KMS-11 (cell line): Measurements from ENCODE around the gene MMP10.

ENCODE experiments used
- H2AFZ ChIP-seq: fragments of 200-600 bp; sonication (generic); 2 replicates; pipeline ENCODE4 v1.6.1; 2016; ENCODE audit warnings: antibody characterized with exemption, mixed run types, low read depth
- H3K27ac ChIP-seq: fragments of 200-600 bp; sonication (generic); 2 replicates; pipeline ENCODE4 v1.6.1; 2016; ENCODE audit warnings: mild to moderate bottlenecking, mixed run types
- H3K27me3 ChIP-seq: fragments of 200-600 bp; sonication (generic); 2 replicates; pipeline ENCODE4 v1.6.1; 2017; ENCODE audit warnings: mild to moderate bottlenecking, low read depth, mixed run types, moderate library complexity; ENCODE audit not compliant: insufficient read depth
- H3K36me3 ChIP-seq: fragments of 200-600 bp; sonication (generic); 2 replicates; pipeline ENCODE4 v1.6.1; 2017; ENCODE audit warnings: mild to moderate bottlenecking, mixed run types; ENCODE audit not compliant: insufficient read depth
- H3K4me1 ChIP-seq: fragments of 200-600 bp; sonication (generic); 2 replicates; pipeline ENCODE4 v1.6.1; 2016; ENCODE audit warnings: mild to moderate bottlenecking, low read depth, mixed run types; ENCODE audit not compliant: poor library complexity, severe bottlenecking
- H3K4me2 ChIP-seq: fragments of 200-600 bp; sonication (generic); 2 replicates; pipeline ENCODE4 v1.7.0; 2016; ENCODE audit warnings: mild to moderate bottlenecking, mixed run types
- H3K4me3 ChIP-seq: fragments of 200-600 bp; sonication (generic); IDR thresholded peaks from 2 replicates; pipeline ENCODE4 v1.6.1; 2017; ENCODE audit warnings: low read depth, low read length, mixed read lengths; ENCODE audit not compliant: insufficient read depth
- H3K79me2 ChIP-seq: fragments of 200-600 bp; sonication (generic); 2 replicates; pipeline ENCODE4 v1.6.1; 2016; ENCODE audit warnings: low read depth, mixed run types; ENCODE audit not compliant: insufficient read depth
- H3K9ac ChIP-seq: fragments of 200-600 bp; sonication (generic); 2 replicates; pipeline ENCODE4 v1.6.1; 2016; ENCODE audit warnings: mild to moderate bottlenecking, mixed run types
- H4K20me1 ChIP-seq: fragments of 200-600 bp; sonication (generic); 2 replicates; pipeline ENCODE4 v1.6.1; 2016; ENCODE audit warnings: mild to moderate bottlenecking, mixed run types; ENCODE audit not compliant: insufficient read depth
- CTCF ChIP-seq: fragments of 200-600 bp; sonication (generic); conservative IDR thresholded peaks from 2 replicates; pipeline ENCODE4 v1.6.1; 2017; ENCODE audit warnings: low read depth, mild to moderate bottlenecking, antibody characterized with exemption, low read length, moderate library complexity, mixed read lengths

Gene MMP10

GRCh38 chr11:102783720-102784119, 3.3 kb upstream of the MMP10 start:
- no peak overlapping the region for H2AFZ ChIP-seq
- H3K4me1 ChIP-seq, result no peaks in the 10 kb centered on the region
- no peaks in the 10 kb centered on the region for H3K27me3 ChIP-seq
- no peak overlapping the region for H3K9ac ChIP-seq
- no peak overlapping the region for H3K4me3 ChIP-seq
- H3K36me3 ChIP-seq, result no peaks in the 10 kb centered on the region
- no peak for TF ChIP-seq CTCF
- H3K27ac ChIP-seq, result no peak overlapping the region
- no peaks in the 10 kb centered on the region for H3K79me2 ChIP-seq
- no peak overlapping the region for H3K4me2 ChIP-seq
- H4K20me1 ChIP-seq, result no peaks in the 10 kb centered on the region

- Histone ChIP-seq H3K79me2 (no peaks in the 10 kb centered on the region), H3K27me3 (no peaks in the 10 kb centered on the region), H3K4me2 (no peak overlapping the region), H3K27ac (no peak overlapping the region), H3K9ac (no peak overlapping the region), H4K20me1 (no peaks in the 10 kb centered on the region), H2AFZ (no peak overlapping the region), H3K4me3 (no peak overlapping the region), H3K4me1 (no peaks in the 10 kb centered on the region), H3K36me3 (no peaks in the 10 kb centered on the region)
- no peak for TF ChIP-seq CTCF
Observed at GRCh38 chr11:102783016-102783415, 2.6 kb upstream of the MMP10 start.

GRCh38 chr11:102781676-102782075, 1.2 kb upstream of the MMP10 start:
- H3K36me3 ChIP-seq, result no peaks in the 10 kb centered on the region
- H3K4me2 ChIP-seq, result no peak overlapping the region
- no peaks in the 10 kb centered on the region for H3K79me2 ChIP-seq
- no peaks in the 10 kb centered on the region for H3K27me3 ChIP-seq
- no peaks in the 10 kb centered on the region for H3K4me1 ChIP-seq
- no peak overlapping the region for H3K27ac ChIP-seq
- no peak for TF ChIP-seq CTCF
- no peaks in the 10 kb centered on the region for H4K20me1 ChIP-seq
- no peak overlapping the region for H3K9ac ChIP-seq
- H3K4me3 ChIP-seq, result no peak overlapping the region
- H2AFZ ChIP-seq, result no peak overlapping the region

- no peak overlapping the region for H3K27ac ChIP-seq
- H3K9ac ChIP-seq, result no peak overlapping the region
- no peak overlapping the region for H3K4me2 ChIP-seq
- H4K20me1 ChIP-seq, result no peaks in the 10 kb centered on the region
- no peaks in the 10 kb centered on the region for H3K4me1 ChIP-seq
- no peaks in the 10 kb centered on the region for H3K27me3 ChIP-seq
- H3K79me2 ChIP-seq, result no peaks in the 10 kb centered on the region
- TF ChIP-seq CTCF, result no peak
- no peak overlapping the region for H3K4me3 ChIP-seq
- H2AFZ ChIP-seq, result no peak overlapping the region
- no peaks in the 10 kb centered on the region for H3K36me3 ChIP-seq
Observed at GRCh38 chr11:102776454-102776853, 4.0 kb downstream of the MMP10 start.

- Histone ChIP-seq H3K9ac (no peak overlapping the region), H2AFZ (no peak overlapping the region), H3K79me2 (no peaks in the 10 kb centered on the region), H3K4me3 (no peak overlapping the region), H4K20me1 (no peaks in the 10 kb centered on the region), H3K4me2 (no peak overlapping the region), H3K27ac (no peak overlapping the region), H3K36me3 (no peaks in the 10 kb centered on the region), H3K4me1 (no peaks in the 10 kb centered on the region), H3K27me3 (no peaks in the 10 kb centered on the region)
- TF ChIP-seq CTCF, result no peak
Observed at GRCh38 chr11:102773386-102773785, 7.0 kb downstream of the MMP10 start.
